BLaER1 treated with 17β-estradiol and CSF1 and Interleukin-3, amounts not matched to agents 10 nM and 100 nM (cell line): ENCODE measurements around the gene ATRNL1.

ENCODE experiments used
- H3K27ac ChIP-seq, 11 experiments: shearing (Covaris generic); formaldehyde crosslinking; 2 replicates each; pipeline ENCODE4 v1.8.1; 2022
- H3K27me3 ChIP-seq, 11 experiments: shearing (Covaris generic); formaldehyde crosslinking; 2 replicates each; pipeline ENCODE4 v1.8.1; 2022
- H3K36me3 ChIP-seq, 11 experiments: shearing (Covaris generic); formaldehyde crosslinking; 2 replicates each; pipeline ENCODE4 v1.8.1; 2022
- H3K4me1 ChIP-seq, 10 experiments: shearing (Covaris generic); formaldehyde crosslinking; 2 replicates each; pipeline ENCODE4 v1.8.1; 2022
- H3K4me2 ChIP-seq, 11 experiments: shearing (Covaris generic); formaldehyde crosslinking; 2 replicates each; pipeline ENCODE4 v1.8.1; 2022
- H3K4me3 ChIP-seq, 10 experiments: shearing (Covaris generic); formaldehyde crosslinking; 2 replicates each; pipeline ENCODE4 v1.8.1; 2022
- H3K9ac ChIP-seq, 11 experiments: shearing (Covaris generic); formaldehyde crosslinking; 2 replicates each; pipeline ENCODE4 v1.8.1; 2022
- H3K9me3 ChIP-seq, 11 experiments: shearing (Covaris generic); formaldehyde crosslinking; replicated peaks in 1 of 11; 2 replicates each; pipeline ENCODE4 v1.8.1; 2022
- H4K20me1 ChIP-seq, 11 experiments: shearing (Covaris generic); formaldehyde crosslinking; 2 replicates each; pipeline ENCODE4 v1.8.1; 2022
- Cebpa-rat ChIP-seq, 11 experiments: shearing (Covaris generic); IDR thresholded peaks; 2 replicates each; pipeline ENCODE4 v1.8.1; 2022

ATRNL1 gene

GRCh38 chr10:115948465-115948864, 855.3 kb downstream of the ATRNL1 start:
- Histone ChIP-seq H3K4me3 (no peak overlapping the region), H3K9me3 (peaks cover 0 to 6% (median 0%) of the 10 kb centered on the region in 11 experiments; a peak in 6 of 22 replicates), H3K9ac (no peak overlapping the region), H3K27me3 (no peaks in the 10 kb centered on the region), H3K4me2 (no peak overlapping the region), H3K36me3 (no peaks in the 10 kb centered on the region), H3K4me1 (peaks cover 0 to 4% (median 0%) of the 10 kb centered on the region in 10 experiments; a peak in 3 of 20 replicates), H3K27ac (no peak overlapping the region), H4K20me1 (no peaks in the 10 kb centered on the region)
- TF ChIP-seq Cebpa-rat (IDR thresholded peaks at IDR 0.05): no peak

GRCh38 chr10:115949282-115949844, 856.2 kb downstream of the ATRNL1 start:
- peaks cover 0 to 4% (median 0%) of the 10 kb centered on the region in 10 experiments; a peak in 3 of 20 replicates for H3K4me1 ChIP-seq
- no peaks in the 10 kb centered on the region for H3K9me3 ChIP-seq
- no peaks in the 10 kb centered on the region for H4K20me1 ChIP-seq
- no peak overlapping the region for H3K4me3 ChIP-seq
- H3K27me3 ChIP-seq: no peaks in the 10 kb centered on the region
- no peaks in the 10 kb centered on the region for H3K36me3 ChIP-seq
- H3K27ac ChIP-seq: no peak overlapping the region
- H3K4me2 ChIP-seq: no peak overlapping the region
- TF ChIP-seq Cebpa-rat (IDR thresholded peaks at IDR 0.05): no peak
- no peak overlapping the region for H3K9ac ChIP-seq

DNA sequence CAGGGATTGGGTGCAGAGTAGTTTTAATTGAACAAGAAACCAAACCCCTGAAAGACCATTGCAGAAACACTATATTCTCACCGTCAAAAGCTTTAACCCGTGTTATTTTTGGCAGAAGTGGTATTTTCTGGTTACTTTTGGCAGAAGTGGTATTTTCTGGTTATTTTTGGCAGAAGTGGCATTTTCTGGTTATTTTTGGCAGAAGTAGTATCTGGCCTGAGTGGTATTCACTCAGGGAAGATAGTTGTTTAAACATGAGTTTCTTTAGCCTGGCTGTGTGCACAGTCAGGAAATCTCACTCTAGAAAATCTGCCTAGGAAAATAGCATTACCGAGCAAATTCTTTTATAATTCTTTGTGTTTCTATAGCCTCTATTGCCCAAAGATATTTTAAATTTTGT, 857.2 kb downstream of the ATRNL1 start:
- Histone ChIP-seq H3K4me3 (no peak overlapping the region), H3K9ac (no peak overlapping the region), H4K20me1 (no peaks in the 10 kb centered on the region), H3K36me3 (no peaks in the 10 kb centered on the region), H3K9me3 (no peaks in the 10 kb centered on the region), H3K4me2 (0 out of 22 replicates have a peak overlapping the region, but pooled peaks of 1 of the 11 experiments have one; percentile 24), H3K27me3 (no peaks in the 10 kb centered on the region), H3K4me1 (peaks cover 0 to 4% (median 0%) of the 10 kb centered on the region in 10 experiments; a peak in 3 of 20 replicates), H3K27ac (no peak overlapping the region)
- no peak for TF ChIP-seq Cebpa-rat (IDR thresholded peaks at IDR 0.05)

- TF ChIP-seq Cebpa-rat (IDR thresholded peaks at IDR 0.05): no peak
- H3K27me3 ChIP-seq: no peaks in the 10 kb centered on the region
- H3K4me2 ChIP-seq: no peak overlapping the region
- no peaks in the 10 kb centered on the region for H3K36me3 ChIP-seq
- peaks cover 0 to 4% (median 0%) of the 10 kb centered on the region in 10 experiments; a peak in 3 of 20 replicates for H3K4me1 ChIP-seq
- no peak overlapping the region for H3K9ac ChIP-seq
- no peak overlapping the region for H3K27ac ChIP-seq
- H4K20me1 ChIP-seq: no peaks in the 10 kb centered on the region; a peak in 1 of 22 replicates
- no peaks in the 10 kb centered on the region for H3K9me3 ChIP-seq
- no peak overlapping the region for H3K4me3 ChIP-seq
Observed at GRCh38 chr10:115951242-115951641, 858.1 kb downstream of the ATRNL1 start.

DNA sequence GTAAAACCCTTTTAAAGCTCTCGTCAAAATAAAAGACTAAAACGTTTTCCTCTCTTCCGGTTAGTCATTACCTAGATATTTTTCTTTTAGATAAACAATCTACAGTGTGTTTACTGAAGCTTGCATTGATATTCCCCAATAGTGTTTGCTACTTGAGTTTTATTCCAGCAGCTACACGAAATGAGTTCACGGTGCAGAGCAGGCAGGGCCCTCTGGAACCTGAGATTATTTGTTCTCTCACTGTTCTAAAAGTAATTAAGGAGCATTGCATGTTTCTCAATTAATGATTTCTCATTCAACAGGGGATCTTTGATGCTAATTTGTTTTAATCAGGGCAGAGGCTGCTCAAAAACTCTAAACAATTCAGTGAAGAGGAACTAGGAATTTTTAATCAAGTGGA, 860.1 kb downstream of the ATRNL1 start:
- no peaks in the 10 kb centered on the region; a peak in 1 of 22 replicates for H4K20me1 ChIP-seq
- no peak overlapping the region for H3K4me3 ChIP-seq
- no peak for TF ChIP-seq Cebpa-rat (IDR thresholded peaks at IDR 0.05)
- no peak overlapping the region for H3K27ac ChIP-seq
- H3K36me3 ChIP-seq: no peaks in the 10 kb centered on the region
- peaks cover 0 to 10% (median 0%) of the 10 kb centered on the region in 10 experiments; a peak in 5 of 20 replicates for H3K4me1 ChIP-seq
- no peaks in the 10 kb centered on the region for H3K27me3 ChIP-seq
- H3K9me3 ChIP-seq: no peaks in the 10 kb centered on the region
- no peak overlapping the region for H3K9ac ChIP-seq
- no peak overlapping the region for H3K4me2 ChIP-seq

DNA sequence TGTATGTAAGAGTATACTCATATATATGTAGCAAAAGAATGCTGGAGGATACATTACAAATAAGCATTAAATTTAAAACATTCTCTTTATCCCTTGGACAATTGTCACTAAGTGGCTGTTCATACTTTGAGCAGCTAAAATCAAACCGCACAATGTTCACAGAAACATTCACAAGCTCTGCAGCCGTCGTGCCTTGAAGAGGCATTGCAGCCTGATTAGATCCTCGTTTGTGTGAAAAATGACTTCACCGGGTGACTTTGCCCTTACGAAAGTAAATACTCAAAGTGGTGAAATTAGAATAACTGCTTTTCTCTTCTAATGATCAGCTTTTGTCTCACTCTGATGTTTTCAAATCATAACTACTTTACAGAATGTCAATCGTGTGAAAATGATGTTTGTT, 860.8 kb downstream of the ATRNL1 start:
- H3K27me3 ChIP-seq: no peaks in the 10 kb centered on the region
- no peak overlapping the region for H3K4me3 ChIP-seq
- no peaks in the 10 kb centered on the region; a peak in 1 of 22 replicates for H4K20me1 ChIP-seq
- TF ChIP-seq Cebpa-rat (IDR thresholded peaks at IDR 0.05): no peak
- no peak overlapping the region for H3K4me2 ChIP-seq
- H3K4me1 ChIP-seq: peaks cover 0 to 10% (median 0%) of the 10 kb centered on the region in 10 experiments; a peak in 5 of 20 replicates
- H3K27ac ChIP-seq: no peak overlapping the region
- no peaks in the 10 kb centered on the region for H3K9me3 ChIP-seq
- no peaks in the 10 kb centered on the region for H3K36me3 ChIP-seq
- H3K9ac ChIP-seq: no peak overlapping the region

GRCh38 chr10:115956225-115957011, 863.3 kb downstream of the ATRNL1 start:
- H3K27ac ChIP-seq: no peak overlapping the region
- H4K20me1 ChIP-seq: no peaks in the 10 kb centered on the region; a peak in 1 of 22 replicates
- no peak overlapping the region for H3K4me2 ChIP-seq
- no peaks in the 10 kb centered on the region for H3K27me3 ChIP-seq
- peaks cover 0 to 6% (median 0%) of the 10 kb centered on the region in 10 experiments; a peak in 3 of 20 replicates for H3K4me1 ChIP-seq
- H3K9me3 ChIP-seq: no peaks in the 10 kb centered on the region
- no peak overlapping the region for H3K4me3 ChIP-seq
- TF ChIP-seq Cebpa-rat (IDR thresholded peaks at IDR 0.05): no peak
- no peaks in the 10 kb centered on the region for H3K36me3 ChIP-seq
- H3K9ac ChIP-seq: no peak overlapping the region

DNA sequence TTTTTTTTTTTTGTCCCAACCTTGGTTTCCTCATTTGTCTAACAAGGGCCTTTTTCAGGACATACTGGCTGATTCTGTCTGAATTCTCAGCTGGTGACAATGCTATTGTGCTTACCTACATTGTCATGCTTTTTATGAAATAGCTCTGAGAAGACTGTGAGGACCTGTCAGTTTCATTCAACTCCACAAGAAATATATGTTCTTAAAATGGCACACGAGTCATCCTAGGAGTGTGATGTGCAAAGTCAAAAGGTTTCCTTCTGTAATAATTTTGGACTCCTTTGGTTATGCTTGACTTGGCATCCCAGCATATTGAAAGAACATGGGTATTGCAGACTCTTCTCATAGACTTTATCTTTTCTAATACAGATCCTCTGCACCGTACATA, 863.8 kb downstream of the ATRNL1 start:
- H3K27ac ChIP-seq: no peak overlapping the region
- H3K4me1 ChIP-seq: peaks cover 0 to 6% (median 0%) of the 10 kb centered on the region in 10 experiments; a peak in 3 of 20 replicates
- no peaks in the 10 kb centered on the region for H3K9me3 ChIP-seq
- no peaks in the 10 kb centered on the region for H3K27me3 ChIP-seq
- no peak overlapping the region for H3K9ac ChIP-seq
- no peak overlapping the region for H3K4me2 ChIP-seq
- no peaks in the 10 kb centered on the region for H3K36me3 ChIP-seq
- H4K20me1 ChIP-seq: no peaks in the 10 kb centered on the region; a peak in 1 of 22 replicates
- no peak overlapping the region for H3K4me3 ChIP-seq
- TF ChIP-seq Cebpa-rat (IDR thresholded peaks at IDR 0.05): no peak

DNA sequence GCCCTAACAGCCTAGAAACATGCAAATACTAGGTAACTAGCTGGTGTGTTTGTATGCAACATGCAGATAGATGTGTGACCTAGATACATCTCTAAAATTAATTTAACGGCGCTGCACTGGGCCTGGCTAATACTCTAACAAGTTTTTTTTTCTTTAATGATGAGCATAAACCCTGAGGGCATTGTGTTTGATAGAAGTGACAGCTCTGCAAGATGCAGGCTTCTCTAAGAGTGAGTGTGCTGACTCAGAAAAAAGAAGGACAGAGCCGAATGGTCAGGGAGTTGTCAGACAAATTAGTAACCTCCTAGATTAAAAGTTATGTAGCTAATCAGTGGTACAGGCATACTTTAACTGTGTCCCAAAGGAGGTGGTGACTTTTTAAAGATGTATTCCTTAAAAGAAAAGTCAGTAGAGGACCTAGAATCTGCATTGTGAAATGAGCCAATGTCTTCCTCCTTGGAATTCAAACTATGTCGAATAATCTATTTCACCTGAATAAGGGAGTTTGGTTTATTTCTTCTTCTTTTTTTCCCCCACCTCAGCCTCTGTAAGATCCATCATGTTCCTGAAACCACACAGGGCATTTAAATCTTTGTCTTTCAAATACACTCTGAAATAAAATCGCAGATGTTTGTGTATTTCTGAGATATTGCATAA, 864.7 kb downstream of the ATRNL1 start:
- Histone ChIP-seq H3K9me3 (no peaks in the 10 kb centered on the region), H4K20me1 (no peaks in the 10 kb centered on the region; a peak in 1 of 22 replicates), H3K9ac (no peak overlapping the region), H3K4me3 (no peak overlapping the region), H3K27me3 (no peaks in the 10 kb centered on the region), H3K4me1 (peaks cover 0 to 6% (median 0%) of the 10 kb centered on the region in 10 experiments; a peak in 3 of 20 replicates), H3K4me2 (no peak overlapping the region), H3K27ac (no peak overlapping the region), H3K36me3 (no peaks in the 10 kb centered on the region)
- no peak for TF ChIP-seq Cebpa-rat (IDR thresholded peaks at IDR 0.05)
